Lung (tissue), 12 donors: Measurements from ENCODE around the gene SLC35E2B. TPM values are rescaled to one million over a fixed set of nuclear protein-coding genes. Genes with fewer than 3 reads are reported as not detected.
"Not testable (repeated sequence)": the region's sequence is repeated elsewhere in the genome, so short reads cannot be mapped to it uniquely, and the experiment has no call there.

Source experiments
- ATAC-seq: fragments of 200-7000 bp; cut with Tn5 transposase; one replicate; pipeline ENCODE4 v1.9.1; 2020; ENCODE audit warnings: moderate number of reproducible peaks; ENCODE audit not compliant: insufficient read depth, low FRiP score
- DNase-seq, 3 donors: peaks; one replicate each; pipeline ENCODE4 v3.0.0-alpha.2; 2013 to 2017
- H3K27ac ChIP-seq, 2 donors: one replicate each; pipeline ENCODE4 v1.5.1; 2013; ENCODE audit warnings: mild to moderate bottlenecking in 2 of 2, moderate library complexity in 2 of 2, control low read depth in 1 of 2, inconsistent platforms in 1 of 2, low read depth in 1 of 2, low read length in 1 of 2
- H3K27me3 ChIP-seq, 3 donors: one replicate each; pipeline ENCODE4 v1.5.1; 2013; ENCODE audit warnings: low read length in 2 of 3; ENCODE audit not compliant: control insufficient read depth in 3 of 3, insufficient read depth in 3 of 3
- H3K36me3 ChIP-seq, 4 donors: one replicate each; pipeline ENCODE4 v1.5.1; 2013; ENCODE audit warnings: low read length in 4 of 4, mild to moderate bottlenecking in 1 of 4, moderate library complexity in 1 of 4; ENCODE audit not compliant: control insufficient read depth in 4 of 4, insufficient read depth in 4 of 4
- H3K4me1 ChIP-seq, 5 donors: one replicate each; pipeline ENCODE4 v1.5.1; 2013; ENCODE audit warnings: low read length in 5 of 5, mild to moderate bottlenecking in 2 of 5, moderate library complexity in 1 of 5; ENCODE audit not compliant: control insufficient read depth in 5 of 5, insufficient read depth in 5 of 5
- H3K4me3 ChIP-seq: one replicate; pipeline ENCODE4 v1.5.1; 2013; ENCODE audit warnings: mild to moderate bottlenecking, control low read depth, moderate library complexity
- H3K9ac ChIP-seq, 2 donors: one replicate each; pipeline ENCODE4 v1.5.1; 2013; ENCODE audit warnings: low read length in 2 of 2, control low read depth in 1 of 2; ENCODE audit not compliant: insufficient read depth in 1 of 2
- H3K9me3 ChIP-seq, 4 donors: one replicate each; pipeline ENCODE4 v1.5.1; 2013; ENCODE audit warnings: low read length in 3 of 4, mild to moderate bottlenecking in 1 of 4, moderate library complexity in 1 of 4; ENCODE audit not compliant: control insufficient read depth in 4 of 4, insufficient read depth in 3 of 4
- WGBS, 2 donors: extraction: QIAGEN DNeasy Blood & Tissue Kit; methylation state at CpG; one replicate each; pipeline ENCODE4 v1.1.7; 2013; 5-methylcytosine and 5-hydroxymethylcytosine counted together
- polyA plus RNA-seq, 2 donors: library from polyadenylated mRNA; stranded (reverse); fragments of 200-250 nt; gene quantifications; one replicate each; pipeline ENCODE4 v1.2.1, GENCODE V29; 2013
- total RNA-seq, 2 donors: library from RNA; depleted of rRNA in 1 of 2; stranded (reverse); fragments of >200 nt in 1 of 2; gene quantifications; one replicate each; pipeline ENCODE4 v1.2.1, GENCODE V29; 2014 to 2021
- TF ChIP-seq, protein P1 (sequence below): IDR thresholded peaks from 2 replicates; pipeline ENCODE4 v1.5.1; 2012; ENCODE audit warnings: mild to moderate bottlenecking; ENCODE audit errors: control extremely low read depth, extremely low read depth
- donor health status: control.
- donor health status: control.
- donor health status: Bipolar disorder and iron deficiency.
- donor health status: healthy.
- donor health status: DM: yes; HTN: yes; CAD: no.

SLC35E2B gene
- total and polyA plus RNA-seq, 4 donors = 19.1 to 45.9 (median 30.9) TPM

DNA sequence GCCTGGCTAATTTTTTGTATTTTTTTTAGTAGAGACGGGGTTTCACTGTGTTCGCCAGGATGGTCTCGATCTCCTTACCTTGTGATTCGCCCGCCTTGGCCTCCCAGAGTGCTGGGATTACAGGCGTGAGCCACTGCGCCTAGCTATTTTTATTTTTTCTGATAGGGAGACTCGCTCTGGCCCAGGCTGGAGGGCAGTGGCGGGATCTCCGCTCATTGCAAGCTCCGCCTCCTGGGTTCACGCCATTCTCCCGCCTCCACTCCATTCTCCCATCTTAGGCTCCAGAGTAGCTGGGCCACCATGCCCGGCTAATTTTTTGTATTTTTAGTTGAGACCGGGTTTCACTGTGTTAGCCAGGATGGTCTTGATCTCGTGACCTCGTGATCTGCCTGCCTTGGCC, 33.5 kb upstream of the SLC35E2B start:
- not testable (repeated sequence) for H3K27me3 ChIP-seq, H3K27ac ChIP-seq, H3K36me3 ChIP-seq, DNase-seq, ATAC-seq, H3K9me3 ChIP-seq, H3K4me1 ChIP-seq, H3K9ac ChIP-seq, H3K4me3 ChIP-seq
- WGBS, 2 donors = 97 to 98% methylated on average over 17 of the region's 17 CpGs

DNA sequence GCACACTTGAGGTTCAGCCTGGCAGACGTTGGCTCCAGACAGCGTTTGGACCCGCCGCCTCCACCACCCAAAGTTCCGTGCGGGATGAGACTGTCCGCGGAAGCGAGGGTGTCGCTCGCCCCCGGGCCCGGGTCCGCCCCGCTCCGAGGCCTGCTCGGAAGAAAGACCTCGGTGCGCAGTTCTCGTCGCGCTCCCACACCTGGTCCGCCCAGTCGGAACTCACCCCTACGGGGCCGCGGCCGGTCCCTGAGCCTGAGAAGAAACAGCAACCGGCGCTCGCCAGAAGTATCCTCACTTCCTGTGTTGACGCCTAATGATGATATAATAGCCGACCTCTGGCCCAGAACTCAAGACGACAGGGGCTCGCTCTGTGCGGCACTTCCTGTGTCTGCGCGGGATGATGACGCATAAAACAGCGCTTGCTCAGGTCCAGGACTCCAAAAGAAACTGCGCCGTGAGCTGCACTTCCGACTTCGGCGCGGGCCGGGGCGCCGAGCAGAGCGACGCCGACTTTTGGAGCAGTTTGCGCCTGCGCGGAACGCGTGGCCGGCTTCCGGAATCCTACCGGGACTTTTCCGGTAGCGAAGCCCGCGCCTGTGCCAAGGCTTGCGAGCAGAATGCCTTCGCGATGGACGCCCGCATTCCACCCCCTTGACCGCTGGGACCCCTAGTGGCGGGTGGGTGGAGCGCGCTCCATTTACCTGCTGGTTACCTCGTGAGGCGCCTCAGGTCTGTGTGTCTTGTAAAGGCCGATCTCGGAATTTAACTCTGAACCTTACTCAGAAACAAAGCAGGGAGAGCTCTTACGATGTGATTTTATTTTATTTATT, 31.7 kb upstream of the SLC35E2B start, which contains the start of gene CDK11A:
TSS of gene CDK11A (minus strand) at position 323 of the 830 bp plus-strand sequence. CDS start 1,539 bp downstream, outside the sequence.
- H3K9me3 ChIP-seq, H3K27me3 ChIP-seq, H3K4me1 ChIP-seq: not testable (repeated sequence)
- H3K27ac ChIP-seq = peak within 1 kb of the TSS; percentile 84 to 89
- DNase-seq = peak; percentile 99 to 100 (median 100)
- peak within 1 kb of the TSS in 1 of 2 donors; percentile 37 for H3K9ac ChIP-seq
- peaks cover 0 to 11% (median 5%) of the 10 kb centered on the region in 4 donors for H3K36me3 ChIP-seq
- 0% methylated on average over 40 to 53 of the region's 78 CpGs for WGBS, 2 donors
- H3K4me3 ChIP-seq = peak within 1 kb of the TSS; percentile 49
- ATAC-seq = peak; percentile 91

DNA sequence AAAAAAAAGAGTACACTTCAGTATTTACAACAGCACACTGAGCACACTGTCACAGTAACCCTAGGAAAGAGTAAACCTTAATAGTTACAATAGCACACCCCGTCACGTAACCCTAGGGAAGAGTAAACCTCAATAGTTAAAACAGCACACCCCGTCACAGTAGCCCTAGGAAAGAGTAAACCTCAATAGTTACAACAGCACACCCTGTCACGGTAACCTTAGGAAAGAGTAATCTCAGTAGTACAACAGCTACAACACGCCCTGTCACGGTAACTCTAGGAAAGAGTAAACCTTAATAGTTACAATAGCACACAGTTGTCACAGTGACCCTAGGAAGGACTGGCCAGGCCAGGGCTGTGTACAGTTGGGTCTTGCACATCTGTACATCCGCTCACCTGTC, 28.6 kb upstream of the SLC35E2B start:
- Histone ChIP-seq H3K9me3 (no peaks in the 10 kb centered on the region), H3K9ac (no peak overlapping the region), H3K27me3 (no peaks in the 10 kb centered on the region), H3K27ac (no peak overlapping the region), H3K4me1 (no peaks in the 10 kb centered on the region), H3K4me3 (no peak overlapping the region), H3K36me3 (peaks cover 5 to 20% (median 8%) of the 10 kb centered on the region in 4 donors)
- WGBS, 2 donors = 75 to 81% methylated on average over 7 of the region's 7 CpGs
- DNase-seq = no peak
- TF ChIP-seq, protein P1, sequence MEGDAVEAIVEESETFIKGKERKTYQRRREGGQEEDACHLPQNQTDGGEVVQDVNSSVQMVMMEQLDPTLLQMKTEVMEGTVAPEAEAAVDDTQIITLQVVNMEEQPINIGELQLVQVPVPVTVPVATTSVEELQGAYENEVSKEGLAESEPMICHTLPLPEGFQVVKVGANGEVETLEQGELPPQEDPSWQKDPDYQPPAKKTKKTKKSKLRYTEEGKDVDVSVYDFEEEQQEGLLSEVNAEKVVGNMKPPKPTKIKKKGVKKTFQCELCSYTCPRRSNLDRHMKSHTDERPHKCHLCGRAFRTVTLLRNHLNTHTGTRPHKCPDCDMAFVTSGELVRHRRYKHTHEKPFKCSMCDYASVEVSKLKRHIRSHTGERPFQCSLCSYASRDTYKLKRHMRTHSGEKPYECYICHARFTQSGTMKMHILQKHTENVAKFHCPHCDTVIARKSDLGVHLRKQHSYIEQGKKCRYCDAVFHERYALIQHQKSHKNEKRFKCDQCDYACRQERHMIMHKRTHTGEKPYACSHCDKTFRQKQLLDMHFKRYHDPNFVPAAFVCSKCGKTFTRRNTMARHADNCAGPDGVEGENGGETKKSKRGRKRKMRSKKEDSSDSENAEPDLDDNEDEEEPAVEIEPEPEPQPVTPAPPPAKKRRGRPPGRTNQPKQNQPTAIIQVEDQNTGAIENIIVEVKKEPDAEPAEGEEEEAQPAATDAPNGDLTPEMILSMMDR = no peak
- no peak for ATAC-seq

DNA sequence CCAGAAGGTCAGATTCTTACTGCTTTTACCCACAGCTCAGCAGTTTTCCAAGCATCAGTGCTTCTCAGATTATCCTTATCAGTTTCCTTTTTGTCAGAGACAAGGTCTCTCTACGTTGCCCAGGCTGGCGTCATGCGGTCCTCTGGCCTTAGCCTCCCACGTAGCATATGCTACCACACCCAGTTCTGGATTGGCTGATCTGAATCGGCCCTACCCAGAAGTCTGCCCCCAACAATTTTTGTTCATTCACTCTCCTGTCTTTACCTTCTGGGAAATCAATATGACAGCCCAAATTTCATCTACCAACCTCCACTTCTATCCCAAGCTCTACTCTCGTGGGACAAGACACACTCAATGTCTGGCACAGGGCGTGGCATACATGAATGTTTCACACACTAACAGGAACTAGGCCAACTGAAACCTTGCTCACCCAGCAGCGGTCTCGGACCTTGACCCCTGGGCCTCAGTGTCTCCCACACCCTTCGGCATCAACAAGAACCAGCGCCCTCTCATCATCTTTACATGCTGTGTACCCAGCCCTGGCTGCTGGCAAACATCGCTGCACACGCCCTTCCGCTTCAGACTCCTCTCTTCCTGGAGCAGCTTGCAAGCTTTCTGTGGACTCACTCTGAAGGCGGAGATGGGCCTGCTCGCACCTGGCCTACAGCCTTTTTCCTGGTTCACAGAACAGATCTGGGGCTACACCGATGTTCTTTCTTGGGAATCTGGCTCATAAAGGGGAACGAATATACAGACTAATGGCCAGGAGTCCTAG, 22.7 kb upstream of the SLC35E2B start:
- not testable (repeated sequence) for H3K4me3 ChIP-seq, H3K4me1 ChIP-seq, ATAC-seq, DNase-seq, H3K27me3 ChIP-seq, H3K9me3 ChIP-seq, H3K9ac ChIP-seq, H3K27ac ChIP-seq
- H3K36me3 ChIP-seq = peaks cover 0 to 14% (median 9%) of the 10 kb centered on the region in 4 donors
- WGBS, 2 donors = 88 to 90% methylated on average over 9 to 15 of the region's 18 CpGs

DNA sequence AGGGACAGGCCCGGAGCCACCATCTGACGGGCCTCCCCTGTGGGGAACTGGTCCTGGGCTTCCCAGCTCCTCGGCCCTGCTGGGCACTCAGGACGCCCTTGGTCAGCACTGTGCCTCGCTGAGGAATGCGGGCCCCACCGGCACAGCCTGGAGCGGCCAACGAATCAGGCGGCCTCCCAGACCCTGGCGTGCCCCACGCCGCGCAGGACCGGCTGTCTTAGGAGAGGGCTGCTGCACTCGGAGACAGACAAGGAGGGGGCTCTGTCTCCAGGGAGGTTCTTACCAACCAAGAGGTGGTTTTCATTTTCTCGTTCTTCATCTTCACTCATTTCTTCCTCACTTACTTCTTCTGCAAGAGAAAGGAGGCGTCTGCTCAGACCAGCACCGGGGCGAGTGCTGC, 15.3 kb upstream of the SLC35E2B start:
- H3K9ac ChIP-seq, H3K27ac ChIP-seq, H3K27me3 ChIP-seq, H3K4me3 ChIP-seq, H3K4me1 ChIP-seq, H3K36me3 ChIP-seq, DNase-seq, H3K9me3 ChIP-seq, ATAC-seq: not testable (repeated sequence)
- WGBS, 2 donors = 98 to 100% methylated on average over 1 to 11 of the region's 20 CpGs

DNA sequence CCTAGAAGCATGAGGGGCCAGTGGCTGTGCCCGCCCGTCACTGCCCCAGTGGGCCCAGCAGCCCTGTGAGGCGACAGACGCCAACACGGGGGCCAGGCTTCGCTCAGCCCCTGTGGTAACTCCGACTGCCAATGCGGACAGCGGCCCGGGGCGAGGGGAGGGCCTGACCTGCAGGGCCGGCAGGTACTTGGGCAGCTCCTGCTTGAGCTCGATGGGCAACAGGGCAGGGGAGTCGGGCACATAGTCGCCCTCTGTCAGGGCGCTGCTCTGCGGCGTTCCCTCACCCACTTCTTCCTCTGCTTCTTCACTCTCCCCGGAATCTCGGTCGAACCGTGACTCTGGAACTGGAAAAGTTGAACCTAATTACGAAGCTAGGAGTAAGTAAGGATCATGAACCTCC, 14.6 kb upstream of the SLC35E2B start:
- H3K4me1 ChIP-seq, H3K9ac ChIP-seq, H3K27me3 ChIP-seq, ATAC-seq, H3K9me3 ChIP-seq, DNase-seq, H3K27ac ChIP-seq, H3K36me3 ChIP-seq, H3K4me3 ChIP-seq: not testable (repeated sequence)
- 97% methylated on average over 15 of the region's 23 CpGs; no CpG with 5 or more reads in 1 of the 2 donors for WGBS, 2 donors

DNA sequence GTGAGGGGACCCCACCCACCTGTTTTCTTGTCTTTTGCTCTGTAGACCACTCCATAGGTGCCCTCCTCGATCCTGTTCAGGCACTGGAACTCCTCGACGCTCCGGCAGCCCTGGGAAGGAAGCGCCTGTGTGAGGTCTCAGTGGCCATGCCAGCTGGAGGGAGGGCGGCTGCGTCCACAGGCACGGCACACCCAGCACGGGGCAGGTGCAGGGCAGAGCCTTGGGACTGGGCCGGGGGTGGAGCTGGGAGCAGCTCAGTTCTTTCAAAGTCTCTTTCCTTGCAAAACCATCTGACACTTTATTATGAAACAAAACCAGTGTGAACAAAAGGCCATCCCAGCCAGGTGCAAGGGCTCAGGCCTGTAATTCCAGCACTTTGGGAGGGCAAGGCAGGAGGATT, 13.0 kb upstream of the SLC35E2B start:
- not testable (repeated sequence) for H3K4me3 ChIP-seq, H3K36me3 ChIP-seq, H3K27ac ChIP-seq, ATAC-seq, H3K9me3 ChIP-seq, H3K4me1 ChIP-seq, H3K27me3 ChIP-seq, DNase-seq, H3K9ac ChIP-seq
- WGBS, 2 donors = 91 to 97% methylated on average over 5 to 6 of the region's 10 CpGs
